H1 (cell line): Measurements from ENCODE around the gene HNF4A. TPM values are rescaled to one million over a fixed set of nuclear protein-coding genes. Genes with fewer than 3 reads are reported as not detected.

Experiments
- CTCF ChIA-PET: fragments of 300-600 bp; sonication (Branson Sonifier 250); formaldehyde crosslinking; loops from one replicate; lab custom pipeline; 2021; ENCODE audit not compliant: partially characterized antibody; lab: Charles Lee
- POLR2A ChIA-PET: fragments of 300-600 bp; sonication (Branson Sonifier 250); formaldehyde crosslinking; loops from one replicate; lab custom pipeline; 2021; ENCODE audit warnings: inconsistent platforms; ENCODE audit not compliant: partially characterized antibody; lab: Charles Lee
- DNase-seq, 2 experiments: peaks; one replicate each; pipeline versions ENCODE4 v3.0.0 to v3.0.0-alpha.2; 2010 to 2022; ENCODE audit warnings: low spot score in 2 of 2, low read depth in 1 of 2, mixed read lengths in 1 of 2
- FAIRE-seq: peaks from 2 replicates; lab custom pipeline; 2011; peaks lifted over from hg19 to GRCh38; lab: Jason Lieb, UNC
- H2AFZ ChIP-seq: 2 replicates; pipeline ENCODE4 v1.8.1; 2012; ENCODE audit warnings: low read length, inconsistent platforms
- H2AK5ac ChIP-seq: 2 replicates; pipeline ENCODE4 v1.6.1; 2013; ENCODE audit warnings: low read depth, low read length
- H2BK120ac ChIP-seq: replicated peaks from 2 replicates; pipeline ENCODE3; 2013; ENCODE audit warnings: low read depth, low read length, inconsistent platforms
- H2BK12ac ChIP-seq: 2 replicates; pipeline ENCODE4 v1.6.1; 2013; ENCODE audit warnings: low read depth, low read length
- H2BK15ac ChIP-seq: 2 replicates; pipeline ENCODE4 v1.6.1; 2013; ENCODE audit warnings: low read length
- H2BK20ac ChIP-seq: 2 replicates; pipeline ENCODE4 v1.6.1; 2013; ENCODE audit warnings: low read length
- H2BK5ac ChIP-seq: 2 replicates; pipeline ENCODE4 v1.6.1; 2013; ENCODE audit warnings: low read depth, low read length
- H3K14ac ChIP-seq: 2 replicates; pipeline ENCODE4 v1.6.1; 2013; ENCODE audit warnings: inconsistent platforms; ENCODE audit not compliant: insufficient read length
- H3K18ac ChIP-seq: 2 replicates; pipeline ENCODE4 v1.6.1; 2013; ENCODE audit warnings: low read length; ENCODE audit errors: extremely low read depth
- H3K23ac ChIP-seq: 2 replicates; pipeline ENCODE4 v1.6.1; 2013; ENCODE audit warnings: inconsistent platforms; ENCODE audit not compliant: insufficient read length
- H3K23me2 ChIP-seq: 2 replicates; pipeline ENCODE4 v1.6.1; 2013; ENCODE audit warnings: low read depth, low read length
- H3K27ac ChIP-seq: 2 replicates; pipeline ENCODE4 v1.6.1; 2011; ENCODE audit warnings: low read depth, low read length, inconsistent platforms
- H3K27me3 ChIP-seq, 4 experiments: replicated peaks in 1 of 4; 1 replicate in 1 of 4; 2 replicates in 3 of 4; pipeline versions ENCODE4 v1.6.1 to v1.8.1; 2011 to 2013; ENCODE audit warnings: low read length in 3 of 4, mild to moderate bottlenecking in 3 of 4, inconsistent platforms in 2 of 4, mixed read lengths in 2 of 4, moderate library complexity in 1 of 4; ENCODE audit not compliant: control insufficient read depth in 3 of 4, insufficient read depth in 3 of 4; ENCODE audit errors: extremely low read depth in 1 of 4
- H3K36me3 ChIP-seq, 4 experiments: 2 replicates each; pipeline versions ENCODE4 v1.6.1 to v1.8.1; 2011 to 2013; ENCODE audit warnings: mild to moderate bottlenecking in 4 of 4, low read length in 3 of 4, moderate library complexity in 2 of 4, control low read depth in 1 of 4, inconsistent platforms in 1 of 4; ENCODE audit not compliant: insufficient read depth in 4 of 4, control insufficient read depth in 2 of 4
- H3K4ac ChIP-seq: replicated peaks from 2 replicates; pipeline ENCODE3; 2013; ENCODE audit warnings: low read length, low read depth, mixed read lengths, inconsistent platforms; ENCODE audit not compliant: insufficient read length
- H3K4me1 ChIP-seq, 4 experiments: replicated peaks in 1 of 4; 1 replicate in 1 of 4; 2 replicates in 3 of 4; pipeline versions ENCODE4 v1.6.1 to v1.8.1; 2011 to 2013; ENCODE audit warnings: low read length in 3 of 4, inconsistent platforms in 2 of 4, mixed read lengths in 1 of 4; ENCODE audit not compliant: insufficient read depth in 4 of 4, control insufficient read depth in 3 of 4
- H3K4me2 ChIP-seq, 2 experiments: 2 replicates each; pipeline versions ENCODE4 v1.6.1 to v1.8.1; 2011 to 2013; ENCODE audit warnings: low read depth in 2 of 2, low read length in 2 of 2, control low read depth in 1 of 2, inconsistent platforms in 1 of 2, mild to moderate bottlenecking in 1 of 2; ENCODE audit not compliant: insufficient read depth in 1 of 2
- H3K4me3 ChIP-seq, 4 experiments: fragments of 200-600, 300-600 bp in 1 of 4; sonication (generic), shearing (Covaris generic), sonication (Bioruptor Twin) in 1 of 4; 2 replicates each; pipeline versions ENCODE4 v1.5.1 to v1.8.1; 2011 to 2016; ENCODE audit warnings: low read length in 4 of 4, low read depth in 3 of 4, control low read depth in 2 of 4, inconsistent platforms in 2 of 4, mild to moderate bottlenecking in 2 of 4, mixed read lengths in 1 of 4, moderate library complexity in 1 of 4; ENCODE audit not compliant: insufficient read depth in 2 of 4; ENCODE audit errors: extremely low read depth in 1 of 4
- H3K56ac ChIP-seq: replicated peaks from 2 replicates; pipeline ENCODE3; 2013; ENCODE audit warnings: low read depth, mild to moderate bottlenecking, mixed read lengths, low read length, inconsistent platforms; ENCODE audit not compliant: insufficient read length
- H3K79me1 ChIP-seq: 2 replicates; pipeline ENCODE4 v1.6.1; 2013; ENCODE audit warnings: low read depth, low read length, control low read depth
- H3K79me2 ChIP-seq, 2 experiments: 2 replicates each; pipeline versions ENCODE4 v1.6.1 to v1.8.1; 2012 to 2013; ENCODE audit warnings: low read length in 2 of 2, mild to moderate bottlenecking in 2 of 2, inconsistent platforms in 1 of 2; ENCODE audit not compliant: insufficient read depth in 2 of 2, control insufficient read depth in 1 of 2
- H3K9ac ChIP-seq, 4 experiments: replicated peaks in 1 of 4; 1 replicate in 1 of 4; 2 replicates in 3 of 4; pipeline versions ENCODE4 v1.6.1 to v1.8.1; 2011 to 2013; ENCODE audit warnings: low read depth in 3 of 4, low read length in 3 of 4, control low read depth in 2 of 4, mild to moderate bottlenecking in 2 of 4, moderate library complexity in 2 of 4, inconsistent platforms in 1 of 4; ENCODE audit errors: extremely low read depth in 1 of 4
- H3K9me3 ChIP-seq, 2 experiments: 2 replicates each; pipeline versions ENCODE4 v1.6.1 to v1.8.1; 2012 to 2013; ENCODE audit warnings: mild to moderate bottlenecking in 2 of 2, moderate library complexity in 2 of 2, control low read depth in 1 of 2, inconsistent platforms in 1 of 2, low read depth in 1 of 2, low read length in 1 of 2, mixed read lengths in 1 of 2; ENCODE audit not compliant: insufficient read depth in 2 of 2
- H4K20me1 ChIP-seq, 2 experiments: replicated peaks in 1 of 2; 2 replicates each; pipeline versions ENCODE3 to v1.8.1; 2011 to 2013; ENCODE audit warnings: inconsistent platforms in 2 of 2, low read length in 2 of 2, mild to moderate bottlenecking in 1 of 2; ENCODE audit not compliant: insufficient read depth in 2 of 2, control insufficient read depth in 1 of 2
- H4K5ac ChIP-seq: 2 replicates; pipeline ENCODE4 v1.6.1; 2013; ENCODE audit warnings: low read length, low read depth, mixed read lengths, inconsistent platforms; ENCODE audit not compliant: insufficient read length
- H4K8ac ChIP-seq: 2 replicates; pipeline ENCODE4 v1.8.0; 2013; ENCODE audit warnings: mild to moderate bottlenecking, moderate library complexity, low read length, inconsistent platforms; ENCODE audit not compliant: insufficient read depth; ENCODE audit errors: extremely low read depth
- H4K91ac ChIP-seq: replicated peaks from 2 replicates; pipeline ENCODE3; 2013; ENCODE audit warnings: low read length, mixed read lengths, inconsistent platforms; ENCODE audit not compliant: insufficient read length
- BRCA1 ChIP-seq: IDR thresholded peaks from 2 replicates; pipeline ENCODE4 v1.6.1; 2012; ENCODE audit warnings: low read depth, low read length, improper control_type of control experiment
- CEBPB ChIP-seq: IDR thresholded peaks from 2 replicates; pipeline ENCODE4 v1.6.1; 2012; ENCODE audit warnings: low read depth, low read length
- EGR1 ChIP-seq: IDR thresholded peaks from 2 replicates; pipeline ENCODE4 v1.6.1; 2011; ENCODE audit warnings: low read depth, low read length, borderline replicate concordance
- FOSL1 ChIP-seq: IDR thresholded peaks from 2 replicates; pipeline ENCODE4 v1.6.1; 2011; ENCODE audit warnings: mild to moderate bottlenecking, low read depth, low read length, moderate library complexity; ENCODE audit not compliant: insufficient read depth
- JUN ChIP-seq: IDR thresholded peaks from 2 replicates; pipeline ENCODE4 v1.6.1; 2011; ENCODE audit warnings: low read depth, mild to moderate bottlenecking, improper control_type of control experiment, low read length
- MAFK ChIP-seq: IDR thresholded peaks from 2 replicates; pipeline ENCODE4 v1.6.1; 2012; ENCODE audit warnings: low read depth, mild to moderate bottlenecking, improper control_type of control experiment, low read length
- POLR2A ChIP-seq, 2 experiments: IDR thresholded peaks; 1 replicate in 1 of 2; 2 replicates in 1 of 2; pipeline ENCODE4 v1.6.1; 2011; ENCODE audit warnings: low read depth in 2 of 2, low read length in 2 of 2, mild to moderate bottlenecking in 2 of 2; ENCODE audit errors: control extremely low read depth in 1 of 2
- POU5F1 ChIP-seq: IDR thresholded peaks from 2 replicates; pipeline ENCODE4 v1.6.1; 2011; ENCODE audit warnings: low read depth, mild to moderate bottlenecking, low read length, moderate library complexity
- RFX5 ChIP-seq: IDR thresholded peaks from 2 replicates; pipeline ENCODE4 v1.6.1; 2011; ENCODE audit warnings: low read depth, low read length, improper control_type of control experiment, borderline replicate concordance
- SIN3A ChIP-seq, 2 experiments: IDR thresholded peaks in 1 of 2; conservative IDR thresholded peaks in 1 of 2; 2 replicates each; pipeline ENCODE4 v1.6.1; 2011 to 2012; ENCODE audit warnings: low read length in 2 of 2, improper control_type of control experiment in 1 of 2, low read depth in 1 of 2, mild to moderate bottlenecking in 1 of 2
- SIRT6 ChIP-seq: IDR thresholded peaks from one replicate; pipeline ENCODE4 v1.7.1; 2012; ENCODE audit warnings: low read length, inconsistent platforms
- SP4 ChIP-seq: IDR thresholded peaks from 2 replicates; pipeline ENCODE4 v1.6.1; 2012; ENCODE audit warnings: low read length, inconsistent platforms
- TCF12 ChIP-seq: IDR thresholded peaks from 2 replicates; pipeline ENCODE4 v1.6.1; 2011; ENCODE audit warnings: low read depth, mild to moderate bottlenecking, low read length
- WGBS, 2 experiments: shearing (Covaris generic) in 1 of 2; methylation state at CpG; one replicate each; pipeline versions ENCODE4 v1.1.6 to v1.1.7; 2013 to 2015; ENCODE audit warnings: low lambda C conversion rate in 2 of 2, mixed read lengths in 2 of 2, inconsistent platforms in 1 of 2, low coverage in 1 of 2, missing lambda C conversion rate in 1 of 2; ENCODE audit not compliant: insufficient replicate concordance in 2 of 2, insufficient coverage in 1 of 2, insufficient read length in 1 of 2; ENCODE audit errors: extremely low coverage in 1 of 2, missing lambda C conversion rate in 1 of 2; 5-methylcytosine and 5-hydroxymethylcytosine counted together
- polyA plus RNA-seq, 7 experiments: library from polyadenylated mRNA; depleted of rRNA in 3 of 7; stranded (reverse) in 5 of 7; unstranded in 2 of 7; fragments of >200 nt in 5 of 7; fragments of 200-250 nt in 2 of 7; gene quantifications; 1 replicate in 5 of 7; 2 replicates in 1 of 7; 4 replicates in 1 of 7; pipeline versions ENCODE4 v1.2.1 to v1.2.3, GENCODE V29; 2011 to 2013; ENCODE audit warnings: missing spikeins in 2 of 7, mixed read lengths in 2 of 7
- total RNA-seq: library from RNA; stranded (reverse); fragmentation: NEBNext Ultra II Directional; extraction: Animal tissue kit (Norgen Biotek cat#: 25700); gene quantifications from 2 replicates; pipeline ENCODE4 v1.2.1, GENCODE V29; 2021

Gene HNF4A
- total and polyA plus RNA-seq, 2 of the 8 experiments (the other 6 are each of a cell fraction or from before 2014, with no cell fraction given), result 0.03 TPM; not detected in 1

DNA sequence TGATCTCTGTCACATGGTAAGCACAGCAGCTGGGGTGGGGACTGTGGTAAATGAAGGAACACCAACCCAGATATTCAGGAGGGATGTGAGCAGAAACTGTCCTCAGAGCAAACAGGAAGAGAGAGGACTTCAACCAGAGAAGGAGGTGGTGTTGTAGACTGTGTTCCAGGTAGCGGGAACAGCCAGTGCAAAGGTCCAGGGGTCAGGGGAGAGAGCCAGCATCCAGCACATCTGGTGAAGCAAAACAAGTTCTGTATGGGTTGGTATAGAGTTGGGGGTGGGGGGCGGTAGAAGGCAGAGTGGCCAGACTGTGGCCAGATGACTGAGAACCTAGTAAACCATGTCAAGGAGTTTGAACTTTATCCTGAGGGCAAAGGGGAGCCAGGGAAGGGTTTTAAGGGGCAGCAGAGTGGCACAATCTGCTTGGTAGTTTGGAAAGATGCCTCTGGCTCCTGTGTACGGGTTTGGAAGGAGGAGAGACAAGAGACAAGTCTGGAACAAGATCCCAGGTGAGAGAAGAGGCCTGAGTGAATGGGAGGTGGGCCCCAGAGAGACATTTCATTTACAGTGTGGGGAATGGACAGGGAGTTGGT, 92.4 kb downstream of the HNF4A start:
- H2AK5ac ChIP-seq, result no peak overlapping the region
- no peaks in the 10 kb centered on the region for H3K27me3 ChIP-seq
- H3K23me2 ChIP-seq, result no peaks in the 10 kb centered on the region
- H3K9ac ChIP-seq, result no peak overlapping the region
- FAIRE-seq (no peak), DNase-seq (no peak)
- H3K4me2 ChIP-seq, result no peak overlapping the region
- no peak overlapping the region for H3K4me3 ChIP-seq
- POLR2A ChIA-PET, result no interaction called here
- 83% methylated on average over 3 of the region's 3 CpGs; no CpG with 5 or more reads in 1 of the 2 experiments for WGBS, 2 experiments
- H2BK20ac ChIP-seq, result no peak overlapping the region
- CTCF ChIA-PET, result interaction anchor here (0.6 to 3.1 kb wide), 5 partner anchors 13 to 429 kb away, joined by 3 to 33 read pairs (median 11); no protein-coding TSS in a partner anchor
- no peak overlapping the region for H4K5ac ChIP-seq
- no peaks in the 10 kb centered on the region for H3K4me1 ChIP-seq
- no peaks in the 10 kb centered on the region for H4K20me1 ChIP-seq
- no peak overlapping the region for H3K56ac ChIP-seq
- no peak overlapping the region for H3K4ac ChIP-seq
- H3K14ac ChIP-seq, result no peak overlapping the region
- no peak overlapping the region for H3K23ac ChIP-seq
- no peak overlapping the region for H2BK12ac ChIP-seq
- no peaks in the 10 kb centered on the region for H3K79me1 ChIP-seq
- no peak overlapping the region for H2BK120ac ChIP-seq
- H3K27ac ChIP-seq, result no peak overlapping the region
- no peak overlapping the region for H3K18ac ChIP-seq
- no peak overlapping the region for H4K8ac ChIP-seq
- H3K36me3 ChIP-seq, result no peaks in the 10 kb centered on the region
- H4K91ac ChIP-seq, result no peak overlapping the region
- H2AFZ ChIP-seq, result no peak overlapping the region
- no peak overlapping the region for H2BK5ac ChIP-seq
- no peak overlapping the region for H2BK15ac ChIP-seq
- no peaks in the 10 kb centered on the region for H3K9me3 ChIP-seq
- no peaks in the 10 kb centered on the region for H3K79me2 ChIP-seq
- TF ChIP-seq POU5F1, result no peak
- TF ChIP-seq TCF12, result no peak
- no peak for TF ChIP-seq POLR2A (IDR thresholded peaks at IDR 0.05; ENCODE audit: control extremely low read depth in 1 of 2, low read depth in 2 of 2, low read length in 2 of 2)
- no peak for TF ChIP-seq MAFK
- TF ChIP-seq SP4, result no peak
- no peak for TF ChIP-seq BRCA1
- no peak for TF ChIP-seq SIN3A (conservative IDR thresholded peaks at IDR 0.05 in 1 of 2, IDR thresholded peaks at IDR 0.05 in 1 of 2; ENCODE audit: low read depth in 1 of 2, low read length in 2 of 2)
- TF ChIP-seq JUN, result no peak
- no peak for TF ChIP-seq CEBPB
- TF ChIP-seq RFX5, result no peak
- no peak for TF ChIP-seq EGR1
- no peak for TF ChIP-seq FOSL1
- TF ChIP-seq SIRT6, result no peak
